Activated CD4-positive, alpha-beta T cell treated with anti-CD3 and anti-CD28 coated beads, Interleukin-2, amount 10 ng/mL, durations not matched to agents 7 days and 5 days (primary cell): ENCODE data around the gene TXNDC5. TPM values are rescaled to one million over a fixed set of nuclear protein-coding genes. Genes with fewer than 3 reads are reported as not detected.
"Not testable (repeated sequence)": the region's sequence is repeated elsewhere in the genome, so short reads cannot be mapped to it uniquely, and the experiment has no call there.

ENCODE experiments used
- CTCF ChIA-PET: fragments of 350-600 bp; sonication (Branson Sonifier 250); formaldehyde crosslinking; loops from one replicate; lab custom pipeline; 2021; ENCODE audit warnings: antibody characterized with exemption; lab: Charles Lee
- POLR2A ChIA-PET: fragments of 350-600 bp; sonication (Branson Sonifier 250); formaldehyde crosslinking; loops from one replicate; lab custom pipeline; 2021; ENCODE audit warnings: antibody characterized with exemption; lab: Charles Lee
- DNase-seq: peaks from one replicate; pipeline ENCODE4 v3.0.0-alpha.2; 2020
- H3K27ac Mint-ChIP-seq: one replicate; pipeline ENCODE4 v1.8.0; 2021; ENCODE audit warnings: mild to moderate bottlenecking, moderate library complexity, mixed read lengths
- H3K27me3 Mint-ChIP-seq: one replicate; pipeline ENCODE4 v1.8.0; 2021; ENCODE audit warnings: mixed read lengths
- H3K36me3 Mint-ChIP-seq: one replicate; pipeline ENCODE4 v1.8.0; 2021; ENCODE audit warnings: low read depth, mixed read lengths
- H3K4me1 Mint-ChIP-seq: one replicate; pipeline ENCODE4 v1.8.0; 2021; ENCODE audit warnings: mixed read lengths
- H3K4me3 Mint-ChIP-seq: one replicate; pipeline ENCODE4 v1.8.0; 2021; ENCODE audit warnings: mild to moderate bottlenecking, moderate library complexity, mixed read lengths
- H3K9me3 Mint-ChIP-seq: one replicate; pipeline ENCODE4 v1.8.0; 2021; ENCODE audit warnings: mixed read lengths
- total RNA-seq, 2 experiments: library from RNA; stranded (reverse); gene quantifications; one replicate each; pipeline ENCODE4 v1.2.3, GENCODE V29; 2021

Gene TXNDC5
- total RNA-seq, 2 experiments from 2014 or later = 32.5 to 33.2 TPM

DNA sequence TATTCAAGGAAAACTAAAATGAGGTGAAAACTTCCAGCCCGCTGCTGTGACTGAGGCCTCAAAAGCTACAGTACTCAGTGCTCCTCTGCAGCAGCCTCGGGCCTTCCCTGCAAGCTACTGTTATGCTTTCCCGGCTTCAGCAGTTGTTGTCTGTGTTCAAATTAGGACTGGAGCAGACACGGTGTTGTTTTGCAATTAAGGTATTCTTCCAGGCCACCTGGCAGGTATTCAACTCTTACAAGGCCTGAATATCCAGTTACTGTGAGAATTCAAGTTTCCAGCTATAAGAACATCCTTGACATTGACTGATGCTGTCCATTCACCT lies 10.7 kb downstream of the TXNDC5 start:
- DNase-seq = no peak
- Mint-ChIP-seq H3K4me1 (no peaks in the 10 kb centered on the region), H3K9me3 (no peaks in the 10 kb centered on the region), H3K27ac (no peak overlapping the region), H3K27me3 (no peaks in the 10 kb centered on the region), H3K36me3 (peaks cover 31% of the 10 kb centered on the region), H3K4me3 (no peak overlapping the region)
- POLR2A ChIA-PET = no interaction called here
- CTCF ChIA-PET = no interaction called here

DNA sequence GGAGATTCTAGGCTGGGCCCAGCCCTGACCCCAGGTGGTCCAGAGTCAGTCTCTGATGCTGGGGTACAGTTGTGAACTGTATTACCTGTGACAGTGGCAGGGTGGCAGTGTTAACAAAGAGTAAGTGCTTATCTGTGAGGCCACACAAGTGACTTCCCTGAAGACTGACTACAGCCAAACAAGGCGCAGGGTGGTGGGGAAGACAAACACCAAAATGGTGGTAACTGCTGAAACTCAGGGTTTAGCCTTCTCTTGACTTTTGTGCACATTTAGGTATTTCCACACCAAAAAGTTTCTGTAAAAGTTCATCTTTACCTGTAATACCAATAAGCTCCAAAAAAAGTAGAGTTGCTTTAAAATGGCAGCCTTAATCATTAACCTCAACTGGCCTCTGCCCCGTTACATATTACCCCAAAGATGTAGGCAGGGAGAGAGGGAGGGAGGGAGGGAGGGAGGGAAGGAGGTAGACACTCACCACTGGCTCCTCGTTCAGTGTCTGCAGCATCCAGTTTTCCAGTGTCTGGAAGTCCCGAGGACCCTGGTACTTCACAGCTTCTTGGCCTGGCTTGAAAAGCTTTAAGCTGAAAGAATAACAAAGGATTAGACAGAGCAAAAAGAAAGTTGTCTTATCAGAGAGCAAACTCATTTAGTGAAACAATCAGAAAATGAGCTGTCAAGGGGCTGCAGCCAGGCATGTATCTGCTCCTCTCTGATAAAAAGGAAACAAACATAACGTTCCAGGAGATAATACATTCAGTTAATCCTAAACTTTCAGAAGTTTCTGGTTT lies 11.3 kb downstream of the TXNDC5 start:
- POLR2A ChIA-PET = no interaction called here
- no peak for DNase-seq
- Mint-ChIP-seq H3K36me3 (peaks cover 25% of the 10 kb centered on the region), H3K4me3 (no peak overlapping the region), H3K4me1 (no peaks in the 10 kb centered on the region), H3K27me3 (no peaks in the 10 kb centered on the region), H3K27ac (no peak overlapping the region), H3K9me3 (no peaks in the 10 kb centered on the region)
- CTCF ChIA-PET = no interaction called here

- not testable (repeated sequence) for H3K4me1 Mint-ChIP-seq, H3K27ac Mint-ChIP-seq
Observed at GRCh38 chr6:7898193-7898586, 12.4 kb downstream of the TXNDC5 start.

GRCh38 chr6:7897461-7898192 lies 13.0 kb downstream of the TXNDC5 start:
- no peak overlapping the region for H3K4me3 Mint-ChIP-seq
- H3K4me1 Mint-ChIP-seq = no peaks in the 10 kb centered on the region
- POLR2A ChIA-PET = no interaction called here
- peaks cover 26% of the 10 kb centered on the region for H3K36me3 Mint-ChIP-seq
- no peaks in the 10 kb centered on the region for H3K27me3 Mint-ChIP-seq
- no peak for DNase-seq
- no peak overlapping the region for H3K27ac Mint-ChIP-seq
- no peaks in the 10 kb centered on the region for H3K9me3 Mint-ChIP-seq
- CTCF ChIA-PET = interaction anchor here (0.6 to 0.9 kb wide), 2 partner anchors 10 to 15 kb away, joined by 3 to 4 read pairs; no protein-coding TSS in a partner anchor

More at GRCh38 chr6:7898193-7898586, 12.4 kb downstream of the TXNDC5 start:
- H3K4me3 Mint-ChIP-seq, POLR2A ChIA-PET, H3K27me3 Mint-ChIP-seq, DNase-seq, H3K9me3 Mint-ChIP-seq: not testable (repeated sequence)
- CTCF ChIA-PET = interaction anchor here (0.9 kb wide), 1 partner anchor 10 kb away, joined by 4 read pairs; no protein-coding TSS in a partner anchor
- peaks cover 27% of the 10 kb centered on the region for H3K36me3 Mint-ChIP-seq

GRCh38 chr6:7896465-7896987 lies 14.1 kb downstream of the TXNDC5 start:
- Mint-ChIP-seq H3K4me3 (no peak overlapping the region), H3K9me3 (no peaks in the 10 kb centered on the region), H3K4me1 (no peaks in the 10 kb centered on the region), H3K27me3 (no peaks in the 10 kb centered on the region), H3K36me3 (peaks cover 23% of the 10 kb centered on the region), H3K27ac (no peak overlapping the region)
- DNase-seq = no peak
- ChIA-PET POLR2A (interaction anchor here (0.5 kb wide), 1 partner anchor 17 kb away, joined by 3 read pairs; no protein-coding TSS in a partner anchor), CTCF (interaction anchor here (0.6 to 0.8 kb wide), 2 partner anchors 10 to 529 kb away, joined by 3 to 4 read pairs; no protein-coding TSS in a partner anchor)

- Mint-ChIP-seq H3K36me3 (peaks cover 29% of the 10 kb centered on the region), H3K27ac (no peak overlapping the region), H3K4me1 (no peaks in the 10 kb centered on the region), H3K27me3 (no peaks in the 10 kb centered on the region), H3K9me3 (no peaks in the 10 kb centered on the region), H3K4me3 (no peak overlapping the region)
- no peak for DNase-seq
- ChIA-PET CTCF (interaction anchor here (0.7 kb wide), 1 partner anchor 19 kb away, joined by 3 read pairs; no protein-coding TSS in a partner anchor), POLR2A (no interaction called here)
Observed at GRCh38 chr6:7895125-7895423, 15.5 kb downstream of the TXNDC5 start.

DNA sequence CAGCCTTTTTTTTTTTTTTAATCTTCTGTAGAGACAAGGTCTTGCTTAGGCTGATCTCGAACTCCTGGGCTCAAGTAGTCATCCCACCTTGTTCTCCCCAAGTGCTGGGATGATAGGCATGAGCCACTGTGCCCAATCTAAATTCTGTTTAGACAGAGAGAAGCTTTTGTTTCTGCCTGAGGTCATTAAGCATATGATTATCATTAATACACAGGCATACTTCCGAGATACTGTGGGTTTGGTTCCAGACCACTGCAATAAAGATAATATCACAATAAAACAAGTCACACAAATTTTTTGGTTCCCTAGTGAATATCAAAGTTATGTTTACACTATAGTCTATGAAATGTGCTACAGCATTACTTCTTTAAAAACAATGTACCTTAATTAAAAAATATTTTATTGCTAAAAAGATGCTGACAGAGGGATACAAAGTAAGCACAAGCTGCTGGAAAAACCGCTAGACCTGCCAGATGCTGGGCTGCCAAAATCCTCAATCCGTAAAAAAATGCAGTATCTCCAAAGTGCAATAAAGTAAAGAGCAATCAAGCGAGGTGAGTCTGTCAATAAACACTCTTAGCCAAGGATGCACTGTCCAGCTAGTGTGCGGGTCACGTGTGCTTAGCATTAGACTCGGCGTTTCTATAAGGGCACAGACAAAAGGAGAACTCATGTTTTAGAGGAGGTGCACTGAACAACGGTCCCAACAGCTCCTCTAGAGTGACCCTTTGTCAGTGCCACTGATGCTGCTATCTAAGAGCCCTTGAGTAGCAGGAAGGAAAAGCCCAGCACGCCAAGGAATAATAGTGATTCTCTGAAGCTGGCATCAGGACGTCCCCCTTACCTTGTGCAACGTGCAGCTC lies 16.1 kb downstream of the TXNDC5 start:
- Mint-ChIP-seq H3K4me3 (no peak overlapping the region), H3K27ac (no peak overlapping the region), H3K4me1 (no peaks in the 10 kb centered on the region), H3K36me3 (peaks cover 29% of the 10 kb centered on the region), H3K27me3 (no peaks in the 10 kb centered on the region), H3K9me3 (no peaks in the 10 kb centered on the region)
- DNase-seq = no peak
- CTCF ChIA-PET = interaction anchor here (0.6 to 0.7 kb wide), 2 partner anchors 19 to 28 kb away, joined by 3 to 4 read pairs; no protein-coding TSS in a partner anchor
- POLR2A ChIA-PET = no interaction called here

- H3K27me3 Mint-ChIP-seq = no peaks in the 10 kb centered on the region
- peaks cover 28% of the 10 kb centered on the region for H3K36me3 Mint-ChIP-seq
- POLR2A ChIA-PET = no interaction called here
Observed at GRCh38 chr6:7893342-7893741, 17.2 kb downstream of the TXNDC5 start.

DNA sequence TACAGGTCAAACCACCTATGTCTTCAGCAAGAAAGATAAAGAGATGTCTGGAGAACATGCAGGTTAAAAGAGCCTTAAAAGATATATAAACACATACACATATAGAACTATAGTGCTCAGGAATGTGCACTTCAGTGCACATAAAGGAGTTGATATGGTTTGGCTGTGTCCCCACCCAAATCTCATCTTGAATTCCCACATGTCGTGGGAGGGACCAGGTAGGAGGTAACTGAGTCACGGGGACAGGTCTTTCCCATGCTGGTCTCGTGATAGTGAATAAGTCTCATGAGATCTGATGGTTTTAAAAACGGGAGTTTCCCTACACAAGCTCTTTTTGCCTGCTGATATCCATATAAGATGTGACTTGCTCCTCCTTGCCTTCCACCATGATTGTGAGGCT lies 18.2 kb downstream of the TXNDC5 start:
- H3K4me1 Mint-ChIP-seq, H3K27ac Mint-ChIP-seq, H3K9me3 Mint-ChIP-seq, H3K4me3 Mint-ChIP-seq, DNase-seq, H3K27me3 Mint-ChIP-seq, CTCF ChIA-PET, POLR2A ChIA-PET: not testable (repeated sequence)
- H3K36me3 Mint-ChIP-seq = peaks cover 27% of the 10 kb centered on the region

More at GRCh38 chr6:7893342-7893741, 17.2 kb downstream of the TXNDC5 start:
- DNase-seq = no peak
- Mint-ChIP-seq H3K4me1 (no peaks in the 10 kb centered on the region), H3K9me3 (no peaks in the 10 kb centered on the region), H3K4me3 (no peak overlapping the region), H3K27ac (no peak overlapping the region)
- CTCF ChIA-PET = interaction anchor here (1.1 kb wide), 1 partner anchor 10 kb away, joined by 3 read pairs; no protein-coding TSS in a partner anchor

GRCh38 chr6:7891078-7891872 lies 19.3 kb downstream of the TXNDC5 start:
- H3K36me3 Mint-ChIP-seq = peaks cover 34% of the 10 kb centered on the region
- DNase-seq = no peak
- CTCF ChIA-PET = interaction anchor here (0.5 kb wide), 1 partner anchor 478 kb away, joined by 5 read pairs; no protein-coding TSS in a partner anchor
- H3K4me3 Mint-ChIP-seq = no peak overlapping the region
- no peaks in the 10 kb centered on the region for H3K27me3 Mint-ChIP-seq
- POLR2A ChIA-PET = no interaction called here
- no peak overlapping the region for H3K27ac Mint-ChIP-seq
- H3K4me1 Mint-ChIP-seq = no peaks in the 10 kb centered on the region
- no peaks in the 10 kb centered on the region for H3K9me3 Mint-ChIP-seq

DNA sequence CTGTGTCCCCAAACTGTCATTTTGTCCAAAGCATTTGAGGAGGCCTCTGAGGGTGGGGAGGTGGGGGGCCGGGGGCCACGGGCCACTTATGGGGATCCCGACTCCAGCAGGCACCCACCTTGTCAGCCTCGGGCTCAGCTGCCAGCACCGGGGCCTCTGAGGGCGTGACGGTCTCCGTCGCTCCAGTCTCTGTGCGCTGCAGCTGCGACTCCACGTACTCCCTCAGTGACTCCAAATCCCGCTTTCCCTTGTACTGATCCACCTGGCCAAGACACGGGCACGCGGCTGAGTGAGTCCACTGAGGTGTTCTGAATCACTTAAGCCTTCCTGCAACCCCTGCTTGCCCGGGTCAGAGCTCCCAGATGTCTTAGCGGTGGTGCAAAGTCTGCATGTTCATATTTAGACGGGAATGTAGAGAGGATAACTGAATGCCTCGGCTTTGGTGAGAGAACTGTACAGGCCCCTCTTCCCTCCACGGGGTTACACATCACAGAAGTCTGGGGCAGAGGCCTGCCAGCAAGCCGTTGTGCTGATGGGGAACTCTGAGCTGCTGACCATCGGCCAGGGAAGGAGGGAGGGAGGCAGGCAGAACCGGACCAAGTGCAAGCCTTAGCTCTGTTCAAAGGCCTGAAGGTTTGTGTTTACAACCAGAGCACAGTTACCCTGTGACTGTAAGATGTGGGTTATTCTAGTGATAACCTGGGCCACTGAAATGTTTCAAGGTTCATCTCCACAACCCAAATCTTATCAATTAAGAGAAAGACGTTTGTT lies 21.8 kb downstream of the TXNDC5 start:
- POLR2A ChIA-PET = interaction anchor here (0.6 kb wide), 1 partner anchor 104 kb away, joined by 6 read pairs; no protein-coding TSS in a partner anchor
- Mint-ChIP-seq H3K36me3 (peaks cover 51% of the 10 kb centered on the region), H3K9me3 (no peaks in the 10 kb centered on the region), H3K4me1 (no peaks in the 10 kb centered on the region), H3K27me3 (no peaks in the 10 kb centered on the region), H3K4me3 (no peak overlapping the region), H3K27ac (no peak overlapping the region)
- DNase-seq = no peak
- CTCF ChIA-PET = no interaction called here
